Activated T-helper 2 cell treated with anti-CD3 and anti-CD28 coated beads, Interferon-gamma antibody, Interleukin-2, Interleukin-4, amounts not matched to agents 10 μg/mL and 5 μg/mL and 100 μg/mL, durations not matched to agents 14 hours and 24 hours and 36 hours (primary cell): ENCODE measurements around the gene MRGPRF. TPM values are rescaled to one million over a fixed set of nuclear protein-coding genes. Genes with fewer than 3 reads are reported as not detected.
"Not testable (repeated sequence)": the region's sequence is repeated elsewhere in the genome, so short reads cannot be mapped to it uniquely, and the experiment has no call there.

Experiments used
- DNase-seq: peaks from one replicate; pipeline ENCODE4 v3.0.0; 2021; ENCODE audit warnings: low spot score
- H3K27ac Mint-ChIP-seq: one replicate; pipeline ENCODE4 v1.8.0; 2021; ENCODE audit warnings: mixed read lengths
- H3K27me3 Mint-ChIP-seq: one replicate; pipeline ENCODE4 v1.8.0; 2021; ENCODE audit warnings: low read depth, mixed read lengths
- H3K36me3 Mint-ChIP-seq: one replicate; pipeline ENCODE4 v1.8.0; 2021; ENCODE audit warnings: low read depth, mixed read lengths
- H3K4me1 Mint-ChIP-seq: one replicate; pipeline ENCODE4 v1.8.0; 2021; ENCODE audit warnings: low read depth, mixed read lengths
- H3K4me3 Mint-ChIP-seq: one replicate; pipeline ENCODE4 v1.8.0; 2021; ENCODE audit warnings: low read depth, mild to moderate bottlenecking, moderate library complexity, mixed read lengths
- H3K9me3 Mint-ChIP-seq: one replicate; pipeline ENCODE4 v1.8.0; 2021; ENCODE audit warnings: mixed read lengths
- intact Hi-C: fragments of 100-400 bp; cut with micrococcal nuclease; formaldehyde crosslinking; loops from one replicate; pipeline ENCODE4 v1.15.1; 2023
- total RNA-seq: library from RNA; stranded (reverse); gene quantifications from 2 replicates; pipeline ENCODE4 v1.2.3, GENCODE V29; 2022

MRGPRF gene
- total RNA-seq, 1 donor from 2014 or later, result not detected

DNA sequence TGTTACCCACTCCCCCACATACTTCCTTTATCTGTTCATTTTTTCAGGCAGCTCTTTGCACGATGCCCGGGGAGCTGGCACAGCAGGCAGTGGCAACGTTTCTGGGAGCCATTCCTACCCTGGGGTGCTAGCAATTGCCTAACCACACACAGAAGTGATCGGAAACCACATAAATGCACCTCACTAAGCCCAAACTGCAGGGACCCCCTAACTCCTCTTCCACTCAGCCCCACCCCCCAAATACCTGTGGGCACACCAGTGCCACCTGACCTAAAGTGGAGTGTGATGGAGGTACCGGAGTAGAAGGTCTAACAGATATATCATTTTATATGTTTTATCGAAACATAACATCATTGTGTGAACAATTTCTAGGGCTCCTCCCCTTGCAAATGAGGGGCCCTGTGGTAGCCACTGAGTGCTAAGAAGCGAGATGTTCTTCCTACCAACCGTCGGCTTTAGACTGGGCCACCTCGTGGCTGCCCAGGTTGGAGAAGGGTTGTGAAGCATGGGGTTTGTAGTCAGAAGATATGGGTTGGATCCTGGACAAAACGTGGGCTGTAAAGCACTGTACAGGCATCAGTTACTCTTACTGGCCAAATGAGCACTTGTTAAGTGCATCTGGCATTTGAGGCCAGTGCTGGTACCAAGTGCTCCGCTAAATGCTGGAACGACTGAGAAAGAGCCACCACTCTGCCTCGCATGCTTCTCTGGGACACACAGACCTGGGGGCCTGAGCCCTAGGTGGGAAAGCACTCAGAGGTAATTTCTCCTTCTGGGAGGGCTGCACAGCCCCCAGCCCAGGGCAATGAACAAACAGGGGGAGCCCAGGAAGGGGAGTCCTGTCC lies 35.0 kb downstream of the MRGPRF start:
- Mint-ChIP-seq H3K27me3 (peaks cover 4% of the 10 kb centered on the region), H3K4me3 (no peak overlapping the region), H3K9me3 (no peaks in the 10 kb centered on the region), H3K27ac (no peak overlapping the region), H3K36me3 (no peaks in the 10 kb centered on the region), H3K4me1 (peaks cover 2% of the 10 kb centered on the region)
- intact Hi-C loops, result no loop called here
- DNase-seq, result no peak

DNA sequence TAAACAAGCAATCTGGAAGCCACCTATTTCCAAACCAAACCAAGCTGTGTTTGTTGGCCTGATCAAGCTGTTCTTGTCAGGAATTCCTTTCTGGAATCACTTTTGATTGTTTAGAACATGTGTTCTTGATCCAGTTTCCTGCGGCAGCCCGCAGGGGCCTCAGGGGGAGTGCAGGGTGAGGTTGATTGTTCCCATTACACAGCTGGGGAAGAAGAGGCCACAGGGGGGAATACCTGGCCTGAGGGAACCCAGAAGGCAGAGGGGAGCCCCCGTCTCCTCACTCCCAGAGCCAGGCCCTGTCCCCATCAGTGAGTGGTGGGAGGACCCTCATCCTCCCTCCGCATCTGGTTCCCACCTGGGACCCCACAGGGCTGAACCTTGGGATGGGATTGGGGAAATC lies 36.5 kb downstream of the MRGPRF start:
- peaks cover 7% of the 10 kb centered on the region for H3K27me3 Mint-ChIP-seq
- H3K27ac Mint-ChIP-seq, result no peak overlapping the region
- intact Hi-C loops, result no loop called here
- no peaks in the 10 kb centered on the region for H3K9me3 Mint-ChIP-seq
- no peaks in the 10 kb centered on the region for H3K36me3 Mint-ChIP-seq
- no peak overlapping the region for H3K4me3 Mint-ChIP-seq
- no peak for DNase-seq
- H3K4me1 Mint-ChIP-seq, result peaks cover 2% of the 10 kb centered on the region

DNA sequence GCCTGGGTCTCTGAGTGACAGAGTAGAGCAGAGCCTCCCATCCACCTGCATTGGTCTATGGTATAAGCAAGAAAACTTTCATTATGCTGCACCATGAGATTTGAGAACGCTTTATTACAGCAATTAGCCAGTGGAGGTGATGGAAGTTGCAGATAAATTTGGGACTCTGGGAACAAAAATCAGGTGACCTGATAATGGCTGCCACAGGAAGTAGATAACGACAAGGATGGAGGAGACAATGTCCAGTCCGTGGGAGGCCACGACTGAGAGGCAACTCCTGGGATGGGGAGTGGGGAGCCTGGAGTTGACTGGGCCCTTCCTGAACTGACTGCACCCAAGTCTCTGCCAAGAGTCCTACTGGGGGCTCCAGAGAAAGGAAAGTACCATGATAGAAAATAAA lies 37.0 kb downstream of the MRGPRF start:
- no peak overlapping the region for H3K4me3 Mint-ChIP-seq
- DNase-seq, result no peak
- no peaks in the 10 kb centered on the region for H3K9me3 Mint-ChIP-seq
- peaks cover 7% of the 10 kb centered on the region for H3K27me3 Mint-ChIP-seq
- H3K4me1 Mint-ChIP-seq, result peaks cover 2% of the 10 kb centered on the region
- intact Hi-C loops, result no loop called here
- no peak overlapping the region for H3K27ac Mint-ChIP-seq
- H3K36me3 Mint-ChIP-seq, result no peaks in the 10 kb centered on the region

DNA sequence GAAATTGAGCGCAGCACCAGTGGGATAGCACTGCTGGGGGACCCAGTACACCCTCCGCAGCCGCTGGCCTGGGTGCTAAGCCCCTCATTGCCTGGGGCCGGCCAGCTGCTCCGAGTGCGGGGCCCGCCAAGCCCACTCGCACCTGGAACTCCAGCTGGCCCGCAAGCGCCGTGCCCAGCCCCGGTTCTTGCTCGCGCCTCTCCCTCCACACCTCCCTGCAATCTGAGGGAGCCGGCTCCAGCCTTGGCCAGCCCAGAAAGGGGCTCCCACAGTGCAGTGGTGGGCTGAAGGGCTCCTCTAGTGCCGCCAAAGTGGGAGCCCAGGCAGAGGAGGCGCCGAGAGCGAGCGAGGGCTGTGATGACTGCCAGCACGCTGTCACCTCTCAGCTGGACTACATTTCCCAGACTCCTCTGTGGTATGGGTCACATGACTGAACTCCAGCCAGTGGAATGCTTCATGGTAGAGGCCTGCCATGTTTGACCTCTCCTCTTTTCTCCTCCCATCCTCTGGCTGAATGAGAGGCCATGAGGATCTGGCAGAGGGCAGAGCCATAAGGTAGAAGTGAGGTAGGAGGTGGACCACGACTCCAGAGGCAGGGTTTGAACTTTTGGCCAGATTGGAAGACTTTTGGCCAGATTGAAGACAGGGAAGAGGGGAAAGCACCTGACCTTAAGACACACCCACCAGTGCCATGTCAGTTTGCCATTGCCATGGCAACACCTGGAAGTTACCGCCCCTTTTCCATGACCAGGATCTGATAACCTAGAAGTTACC lies 38.4 kb downstream of the MRGPRF start:
- Mint-ChIP-seq H3K36me3 (no peaks in the 10 kb centered on the region), H3K27ac (peak overlapping the region; percentile 77), H3K27me3 (peaks cover 7% of the 10 kb centered on the region), H3K4me1 (peaks cover 2% of the 10 kb centered on the region), H3K9me3 (no peaks in the 10 kb centered on the region), H3K4me3 (no peak overlapping the region)
- peak; percentile 20 for DNase-seq
- intact Hi-C loops, result no loop called here

DNA sequence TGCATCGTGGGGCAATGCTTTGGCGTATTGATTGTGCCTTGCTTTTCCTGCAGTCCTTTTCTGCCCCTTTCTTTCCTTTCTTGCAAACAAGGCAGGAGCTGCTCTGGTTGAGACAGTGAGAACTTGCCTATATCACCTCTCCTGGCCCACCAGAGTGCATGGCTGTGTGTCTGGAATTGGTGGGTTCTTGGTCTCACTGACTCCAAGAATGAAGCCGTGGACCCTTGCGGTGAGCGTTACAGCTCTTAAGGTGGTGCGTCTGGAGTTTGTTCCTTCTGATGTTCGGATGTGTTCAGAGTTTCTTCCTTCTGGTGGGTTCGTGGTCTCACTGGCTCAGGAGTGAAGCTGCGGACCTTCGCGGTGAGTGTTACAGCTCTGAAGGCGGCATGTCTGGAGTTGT lies 39.3 kb downstream of the MRGPRF start:
- H3K4me3 Mint-ChIP-seq, H3K4me1 Mint-ChIP-seq, H3K9me3 Mint-ChIP-seq, H3K27ac Mint-ChIP-seq, DNase-seq, H3K27me3 Mint-ChIP-seq, H3K36me3 Mint-ChIP-seq, intact Hi-C loops: not testable (repeated sequence)

DNA sequence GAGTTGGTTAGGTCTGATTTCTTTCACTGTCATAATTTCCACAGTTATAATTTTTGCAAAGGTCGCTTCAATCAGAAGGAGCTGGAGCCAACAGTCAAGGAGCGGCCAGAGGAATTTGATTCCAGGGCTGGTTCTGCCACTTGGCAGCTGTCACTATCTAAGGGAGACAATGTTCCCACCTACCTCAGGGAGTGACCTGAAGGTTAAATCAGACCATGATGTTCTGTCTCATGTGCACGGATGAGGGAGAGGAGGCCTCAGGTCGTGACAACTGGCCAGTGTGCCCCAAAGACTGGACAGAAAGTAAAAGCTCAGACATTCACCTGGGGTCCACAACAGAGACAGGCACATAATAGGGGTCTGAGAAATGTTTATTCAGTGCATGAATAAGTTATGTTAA lies 39.8 kb downstream of the MRGPRF start:
- no peak overlapping the region for H3K27ac Mint-ChIP-seq
- no peak for DNase-seq
- no peak overlapping the region for H3K4me3 Mint-ChIP-seq
- H3K9me3 Mint-ChIP-seq, result no peaks in the 10 kb centered on the region
- peaks cover 2% of the 10 kb centered on the region for H3K4me1 Mint-ChIP-seq
- peaks cover 7% of the 10 kb centered on the region for H3K27me3 Mint-ChIP-seq
- intact Hi-C loops, result no loop called here
- no peaks in the 10 kb centered on the region for H3K36me3 Mint-ChIP-seq

DNA sequence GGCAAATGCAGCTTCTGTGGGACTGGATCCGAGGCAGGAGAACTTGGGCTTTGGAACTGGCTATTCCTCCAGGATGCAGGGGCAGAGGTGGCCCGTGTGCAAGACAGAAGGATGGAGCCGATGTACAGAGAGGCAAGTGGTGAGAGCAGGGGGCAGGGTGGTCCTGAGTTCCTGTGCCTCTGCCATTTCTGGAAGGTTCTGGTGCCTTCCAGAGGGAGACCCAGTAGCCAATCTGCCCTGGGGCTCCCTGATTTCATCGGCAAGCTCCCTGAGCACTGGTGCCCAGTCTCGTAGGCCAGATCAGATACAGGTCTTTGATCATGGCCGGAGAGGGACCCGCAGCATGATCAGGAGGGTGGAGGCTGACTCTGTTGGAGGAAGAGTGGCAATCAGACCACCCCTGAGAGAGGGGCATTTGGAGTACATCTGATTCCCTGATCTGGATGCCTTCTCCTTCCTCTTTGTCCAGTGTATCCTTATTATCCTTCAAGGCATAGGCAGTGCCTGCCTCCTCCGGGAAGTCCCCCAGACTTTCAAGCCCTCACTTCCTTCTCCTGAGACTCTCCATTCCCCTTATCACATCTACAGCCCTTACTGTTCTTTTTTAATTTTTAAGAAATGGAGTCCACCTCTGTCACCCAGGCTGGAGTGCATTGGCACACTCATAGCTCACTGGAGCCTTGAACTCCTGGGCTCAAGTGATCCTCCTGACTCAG lies 42.0 kb downstream of the MRGPRF start:
- H3K9me3 Mint-ChIP-seq, result no peaks in the 10 kb centered on the region
- H3K36me3 Mint-ChIP-seq, result no peaks in the 10 kb centered on the region
- intact Hi-C loops, result no loop called here
- H3K4me3 Mint-ChIP-seq, result no peak overlapping the region
- peaks cover 6% of the 10 kb centered on the region for H3K4me1 Mint-ChIP-seq
- H3K27me3 Mint-ChIP-seq, result peaks cover 4% of the 10 kb centered on the region
- H3K27ac Mint-ChIP-seq, result no peak overlapping the region
- DNase-seq, result no peak

DNA sequence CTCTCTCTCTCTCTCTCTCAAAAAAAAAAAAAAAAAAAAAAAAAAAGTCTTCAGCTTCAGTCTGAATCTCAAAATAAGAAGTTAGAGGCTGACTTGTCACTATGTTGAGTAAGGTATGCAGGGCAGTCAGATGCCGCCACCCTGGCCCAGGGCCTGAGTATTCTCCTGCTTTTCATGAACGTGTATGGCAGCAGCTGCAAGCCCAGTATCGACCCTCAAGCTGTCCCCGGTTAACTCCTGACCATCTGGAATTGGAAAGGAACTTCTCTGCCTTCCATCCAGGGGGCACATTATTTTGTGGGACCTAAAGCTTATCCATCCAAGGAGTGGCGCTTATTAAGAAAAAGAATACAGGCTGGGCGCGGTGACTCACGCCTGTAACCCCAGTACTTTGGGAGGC lies 43.7 kb downstream of the MRGPRF start:
- Mint-ChIP-seq H3K36me3 (peaks cover 5% of the 10 kb centered on the region), H3K27me3 (peaks cover 4% of the 10 kb centered on the region), H3K9me3 (no peaks in the 10 kb centered on the region), H3K4me3 (no peak overlapping the region), H3K27ac (no peak overlapping the region), H3K4me1 (peaks cover 15% of the 10 kb centered on the region)
- intact Hi-C loops, result no loop called here
- DNase-seq, result no peak

DNA sequence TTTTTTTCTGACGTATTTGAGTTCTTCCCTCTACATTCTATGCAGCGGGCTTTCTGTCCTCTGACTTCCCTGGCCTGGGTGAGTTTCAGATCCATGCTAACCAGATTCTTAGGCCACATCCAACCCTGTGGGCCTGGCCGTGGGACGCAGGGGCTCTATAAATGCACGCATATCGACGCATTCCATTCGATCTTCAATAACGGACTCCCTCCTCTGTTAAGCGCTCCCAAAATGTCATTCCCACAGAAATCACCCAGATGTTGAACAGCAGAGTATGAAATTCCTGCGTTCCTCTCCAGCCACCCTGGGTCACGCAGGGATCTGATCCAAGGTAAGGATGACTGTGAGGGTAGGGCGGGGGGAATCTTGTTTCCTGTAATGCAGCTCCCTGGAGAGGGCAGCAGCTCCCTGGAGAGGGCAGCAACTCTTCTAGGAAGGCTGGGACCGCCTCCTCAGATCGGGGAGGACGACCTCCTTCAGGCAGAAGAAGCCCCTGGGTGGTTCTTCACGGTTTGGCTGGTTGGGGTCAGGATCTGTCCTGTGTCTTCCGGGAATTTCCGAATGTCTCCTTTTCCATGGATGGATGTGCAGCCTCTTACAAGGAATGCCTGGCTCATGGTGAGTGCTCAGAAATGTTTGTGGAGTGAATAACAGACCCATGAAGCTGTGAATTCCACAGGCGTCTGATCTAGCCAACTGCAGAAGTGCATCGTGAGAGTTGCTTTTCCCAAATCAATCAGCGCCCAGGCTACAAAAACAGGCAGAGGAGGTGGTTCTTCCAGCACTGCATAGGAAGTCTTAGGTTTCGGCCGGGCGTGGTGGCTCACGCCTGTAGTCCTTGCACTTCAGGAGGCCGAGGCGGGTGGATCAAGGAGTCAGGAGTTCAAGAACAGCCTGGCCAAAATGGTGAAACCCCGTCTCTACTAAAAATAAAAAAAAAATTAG lies 44.5 kb downstream of the MRGPRF start:
- H3K4me1 Mint-ChIP-seq, result peaks cover 19% of the 10 kb centered on the region
- no peak for DNase-seq
- intact Hi-C loops, result no loop called here
- no peaks in the 10 kb centered on the region for H3K9me3 Mint-ChIP-seq
- peaks cover 4% of the 10 kb centered on the region for H3K27me3 Mint-ChIP-seq
- H3K4me3 Mint-ChIP-seq, result no peak overlapping the region
- no peak overlapping the region for H3K27ac Mint-ChIP-seq
- peaks cover 9% of the 10 kb centered on the region for H3K36me3 Mint-ChIP-seq

DNA sequence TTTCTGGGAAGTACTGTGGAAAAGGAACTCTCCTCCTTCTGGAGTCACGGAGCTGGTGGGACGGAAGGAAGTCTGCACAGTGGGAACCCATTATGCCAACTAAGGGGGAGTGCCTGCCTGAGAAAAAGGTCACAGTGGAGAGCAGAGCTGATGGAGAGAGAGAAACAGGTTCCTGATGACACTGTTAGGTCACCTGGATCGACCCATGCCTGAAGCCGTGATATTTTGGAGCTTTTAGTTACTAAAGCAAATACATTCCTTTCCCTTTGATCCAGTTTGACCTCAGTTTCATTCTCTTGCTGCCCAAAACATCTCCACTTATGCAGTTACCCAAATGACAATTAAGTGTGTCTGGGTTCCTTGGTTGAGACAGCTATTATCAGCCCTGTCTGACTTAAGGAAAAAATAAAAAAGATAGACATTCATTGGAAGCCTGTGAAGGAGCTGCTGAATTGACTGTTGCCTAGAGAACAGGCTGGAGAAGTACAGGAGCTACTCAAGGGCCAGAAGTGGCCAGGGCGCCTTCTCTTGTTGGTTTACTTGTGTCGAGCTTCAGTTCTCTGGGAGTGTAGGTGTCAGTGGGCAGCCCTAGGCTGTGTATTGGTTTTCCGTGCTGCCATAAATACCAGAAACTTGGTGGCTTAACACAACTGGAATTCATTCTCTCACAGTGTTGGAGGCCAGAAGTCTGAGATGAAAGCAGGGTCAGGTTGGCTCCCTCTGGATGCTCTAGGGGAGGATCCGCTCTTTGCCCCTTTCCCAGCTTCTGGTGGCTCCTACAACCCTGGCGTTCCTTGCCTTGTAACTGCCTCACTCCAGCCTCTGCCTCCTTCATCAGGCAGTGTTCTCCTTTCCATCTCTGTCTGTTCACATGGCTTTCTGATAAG lies 45.9 kb downstream of the MRGPRF start:
- Mint-ChIP-seq H3K4me3 (no peak overlapping the region), H3K36me3 (peaks cover 12% of the 10 kb centered on the region), H3K9me3 (no peaks in the 10 kb centered on the region), H3K4me1 (peaks cover 24% of the 10 kb centered on the region), H3K27ac (no peak overlapping the region), H3K27me3 (no peaks in the 10 kb centered on the region)
- intact Hi-C loops, result no loop called here
- no peak for DNase-seq

DNA sequence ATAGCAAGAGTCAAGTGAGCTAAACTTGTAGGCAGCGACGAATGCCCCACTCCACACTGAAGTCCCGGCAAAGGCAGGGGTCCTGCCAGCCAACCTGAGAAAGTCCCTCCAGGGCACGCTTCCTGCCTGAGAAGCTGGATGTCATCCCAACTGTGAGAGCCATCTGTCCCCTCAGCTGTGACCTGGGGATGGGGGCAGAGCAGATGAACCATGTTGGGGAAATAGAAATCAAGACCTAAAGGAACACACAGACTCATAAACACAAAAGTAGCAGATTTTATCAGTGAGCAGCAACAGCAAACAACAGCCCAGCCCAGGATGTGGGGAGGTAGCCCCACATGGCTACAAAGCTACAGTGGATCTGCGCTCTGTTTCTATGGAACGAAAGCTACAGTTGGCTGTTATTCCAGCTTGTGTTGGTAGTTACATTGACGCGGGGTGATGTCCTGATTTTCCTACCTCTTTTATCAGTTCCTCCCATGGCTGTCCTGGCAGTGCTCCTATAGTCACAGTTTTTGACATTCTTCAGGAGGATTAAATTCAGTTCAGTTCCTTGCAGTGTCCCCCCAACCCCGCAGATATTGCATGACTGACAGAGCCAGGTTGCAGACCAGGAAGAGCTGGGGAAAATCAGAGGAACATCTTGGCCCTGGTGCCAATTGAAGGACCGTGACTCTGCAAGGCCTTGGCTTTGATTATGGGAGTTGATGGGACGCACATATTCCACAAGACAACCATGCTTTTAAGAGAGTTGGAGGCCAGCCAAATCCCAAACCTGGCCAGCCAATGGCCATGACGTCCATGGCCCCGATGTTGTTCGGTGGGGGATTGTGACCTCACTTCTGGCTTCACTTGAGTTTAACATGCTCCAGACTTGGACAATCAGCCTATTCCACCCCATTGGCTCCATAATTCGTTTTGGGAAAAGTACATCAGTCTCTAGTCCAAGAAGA lies 46.9 kb downstream of the MRGPRF start:
- Mint-ChIP-seq H3K36me3 (peaks cover 12% of the 10 kb centered on the region), H3K27me3 (no peaks in the 10 kb centered on the region), H3K9me3 (no peaks in the 10 kb centered on the region), H3K27ac (peak overlapping the region; percentile 25), H3K4me3 (no peak overlapping the region), H3K4me1 (peaks cover 24% of the 10 kb centered on the region)
- intact Hi-C loops, result no loop called here
- peak; percentile 33 for DNase-seq
